Gastrocnemius medialis (tissue), 4 donors: Measurements from ENCODE around the gene SMYD2.

Source experiments
- POLR2A ChIP-seq, 2 donors: fragments of 450-650 bp; IDR thresholded peaks; one replicate each; pipeline ENCODE4 v1.6.1; 2017; ENCODE audit warnings: antibody characterized with exemption in 2 of 2, mild to moderate bottlenecking in 2 of 2, moderate library complexity in 2 of 2
- TF ChIP-seq, protein P1 (sequence below), 5 experiments: fragments of 450-650 bp in 3 of 5; fragments of 200-600 bp in 2 of 5; sonication (generic) in 2 of 5; IDR thresholded peaks in 4 of 5; conservative IDR thresholded peaks in 1 of 5; 1 replicate in 4 of 5; 2 replicates in 1 of 5; pipeline ENCODE4 v1.5.1; 2016 to 2019; ENCODE audit warnings: antibody characterized with exemption in 5 of 5, mild to moderate bottlenecking in 3 of 5, moderate library complexity in 3 of 5

- TF ChIP-seq, protein P1, sequence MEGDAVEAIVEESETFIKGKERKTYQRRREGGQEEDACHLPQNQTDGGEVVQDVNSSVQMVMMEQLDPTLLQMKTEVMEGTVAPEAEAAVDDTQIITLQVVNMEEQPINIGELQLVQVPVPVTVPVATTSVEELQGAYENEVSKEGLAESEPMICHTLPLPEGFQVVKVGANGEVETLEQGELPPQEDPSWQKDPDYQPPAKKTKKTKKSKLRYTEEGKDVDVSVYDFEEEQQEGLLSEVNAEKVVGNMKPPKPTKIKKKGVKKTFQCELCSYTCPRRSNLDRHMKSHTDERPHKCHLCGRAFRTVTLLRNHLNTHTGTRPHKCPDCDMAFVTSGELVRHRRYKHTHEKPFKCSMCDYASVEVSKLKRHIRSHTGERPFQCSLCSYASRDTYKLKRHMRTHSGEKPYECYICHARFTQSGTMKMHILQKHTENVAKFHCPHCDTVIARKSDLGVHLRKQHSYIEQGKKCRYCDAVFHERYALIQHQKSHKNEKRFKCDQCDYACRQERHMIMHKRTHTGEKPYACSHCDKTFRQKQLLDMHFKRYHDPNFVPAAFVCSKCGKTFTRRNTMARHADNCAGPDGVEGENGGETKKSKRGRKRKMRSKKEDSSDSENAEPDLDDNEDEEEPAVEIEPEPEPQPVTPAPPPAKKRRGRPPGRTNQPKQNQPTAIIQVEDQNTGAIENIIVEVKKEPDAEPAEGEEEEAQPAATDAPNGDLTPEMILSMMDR (IDR thresholded peaks at IDR 0.05 in 4 of 5, conservative IDR thresholded peaks at IDR 0.05 in 1 of 5): no peak
- TF ChIP-seq POLR2A (IDR thresholded peaks at IDR 0.05): no peak
Measured at GRCh38 chr1:214380396-214380795, 99.4 kb downstream of the SMYD2 start.
